Measurements from ENCODE around the gene BCLAF1.

BCLAF1 gene

GRCh38 chr6:136303516-136303915 is 13.9 kb upstream of the BCLAF1 start:
- no peak for TF ChIP-seq CTCF (IDR thresholded peaks at IDR 0.05; ENCODE audit: insufficient read depth, low read depth, low read length, missing control alignments)
- no peak overlapping the region for H3K4me3 ChIP-seq (ENCODE audit: low read length)
- no peak for DNase-seq (ENCODE audit: low read depth)

DNA sequence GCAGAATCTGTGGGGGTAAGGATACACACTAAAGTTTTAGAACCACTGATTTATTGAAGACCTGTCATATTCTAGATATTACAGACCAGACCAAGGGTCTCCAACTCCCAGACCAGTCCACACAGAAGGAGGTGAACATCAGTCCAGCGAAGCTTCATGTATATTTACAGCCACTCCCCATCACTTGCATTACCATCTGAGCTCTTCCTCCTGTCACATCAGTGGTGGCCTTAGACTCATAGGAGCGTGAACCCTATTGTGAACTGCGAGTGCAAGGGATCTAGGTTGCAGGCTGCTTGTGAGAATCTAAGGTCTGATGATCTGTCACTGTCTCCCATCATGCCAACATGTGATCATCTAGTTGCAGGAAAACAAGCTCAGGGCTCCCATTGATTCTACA is 5.0 kb upstream of the BCLAF1 start:
- DNase-seq (ENCODE audit: low read depth) = no peak
- no peak for TF ChIP-seq CTCF (IDR thresholded peaks at IDR 0.05; ENCODE audit: insufficient read depth, low read depth, low read length, missing control alignments)
- H3K4me3 ChIP-seq (ENCODE audit: low read length) = no peak overlapping the region

DNA sequence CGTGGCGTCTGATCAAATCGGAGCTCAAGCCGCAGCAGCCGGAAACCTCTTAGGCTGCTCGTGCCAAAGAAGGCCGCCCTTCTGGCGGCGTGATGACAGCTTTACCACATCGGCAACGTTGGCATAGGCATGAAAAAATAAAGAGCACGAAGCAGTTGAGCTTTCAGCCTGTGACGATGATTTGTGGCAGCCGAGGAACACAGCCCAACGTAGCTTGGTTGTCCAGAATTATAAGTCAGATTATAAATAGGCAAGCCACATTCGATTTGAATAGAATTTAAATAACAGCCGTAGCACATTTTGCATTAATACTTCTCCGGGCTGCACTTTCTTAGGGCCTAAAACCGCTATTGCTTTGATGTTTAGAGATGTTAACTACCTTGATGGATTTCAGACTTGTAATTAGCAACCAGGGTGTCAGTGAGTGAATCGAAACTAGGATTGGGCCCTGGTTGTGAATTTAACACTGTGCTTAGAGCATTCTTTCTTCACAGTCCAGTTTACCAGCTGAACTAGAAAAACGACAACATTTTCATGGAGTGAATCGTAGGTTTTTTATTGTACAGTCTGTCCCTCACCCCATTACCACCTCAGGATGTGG is 864 bp upstream of the BCLAF1 start:
- TF ChIP-seq CTCF (IDR thresholded peaks at IDR 0.05; ENCODE audit: insufficient read depth, low read depth, low read length, missing control alignments) = no peak
- H3K4me3 ChIP-seq (ENCODE audit: low read length) = peak overlapping the region; percentile 100

GRCh38 chr6:136289327-136289578 is 393 bp downstream of the BCLAF1 start:
- DNase-seq (ENCODE audit: low read depth) = peak; percentile 90
- H3K4me3 ChIP-seq (ENCODE audit: low read length) = peak overlapping the region; percentile 100
- TF ChIP-seq CTCF (IDR thresholded peaks at IDR 0.05; ENCODE audit: insufficient read depth, low read depth, low read length, missing control alignments) = no peak

More for the DNA sequence above, 864 bp upstream of the BCLAF1 start:
- peak; percentile 83 for DNase-seq (ENCODE audit: low read depth)

- peak; percentile 96 for DNase-seq (ENCODE audit: low read depth)
- TF ChIP-seq CTCF (IDR thresholded peaks at IDR 0.05; ENCODE audit: insufficient read depth, low read depth, low read length, missing control alignments) = peak; percentile 36
Observed at GRCh38 chr6:136288566-136289326, 900 bp downstream of the BCLAF1 start.

GRCh38 chr6:136284909-136285308 is 4.7 kb downstream of the BCLAF1 start:
- peak; percentile 60 for DNase-seq (ENCODE audit: low read depth)
- TF ChIP-seq CTCF (IDR thresholded peaks at IDR 0.05; ENCODE audit: insufficient read depth, low read depth, low read length, missing control alignments) = no peak
- peak overlapping the region; percentile 19 for H3K4me3 ChIP-seq (ENCODE audit: low read length)

More at GRCh38 chr6:136288566-136289326, 900 bp downstream of the BCLAF1 start:
- H3K4me3 ChIP-seq (ENCODE audit: low read length) = peak overlapping the region; percentile 100

DNA sequence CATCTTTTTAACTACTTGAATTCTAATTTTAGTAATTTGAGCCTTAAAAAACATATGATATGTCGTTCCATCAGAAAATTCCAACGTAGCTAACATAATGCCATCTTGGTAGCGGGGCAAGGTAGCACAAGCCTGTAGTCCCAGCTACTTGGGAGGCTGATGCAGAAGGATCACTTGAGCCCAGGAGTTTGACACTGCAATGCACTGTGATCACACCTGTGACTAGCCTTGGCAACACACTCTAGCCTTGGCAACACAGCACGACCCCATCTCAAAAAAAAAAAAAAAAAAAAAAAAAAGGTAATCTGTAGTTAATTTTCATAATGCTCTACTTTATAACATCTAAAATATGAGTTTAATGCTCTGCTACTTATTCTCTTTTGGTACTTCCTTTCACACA is 6.7 kb downstream of the BCLAF1 start:
- TF ChIP-seq CTCF (IDR thresholded peaks at IDR 0.05; ENCODE audit: insufficient read depth, low read depth, low read length, missing control alignments) = no peak
- no peak overlapping the region for H3K4me3 ChIP-seq (ENCODE audit: low read length)
- no peak for DNase-seq (ENCODE audit: low read depth)
